ENCODE data around the gene CIDEC. TPM values are rescaled to one million over a fixed set of nuclear protein-coding genes. Genes with fewer than 3 reads are reported as not detected.
"Not testable (repeated sequence)": the region's sequence is repeated elsewhere in the genome, so short reads cannot be mapped to it uniquely, and the experiment has no call there.

Gene CIDEC
- total and polyA plus RNA-seq, 4 donors, result 0.08 TPM; not detected in 3

GRCh38 chr3:9901967-9902366 is 21.9 kb upstream of the CIDEC start:
- Histone ChIP-seq H3K36me3 (ENCODE audit: control insufficient read depth in 4 of 4, insufficient read depth in 4 of 4, low read length in 4 of 4) (no peaks in the 10 kb centered on the region), H3K27ac (ENCODE audit: low read depth in 1 of 2, low read length in 1 of 2) (peak overlapping the region in 1 of 2 donors; percentile 76), H3K4me3 (no peak overlapping the region), H3K9ac (ENCODE audit: insufficient read depth in 1 of 2, low read length in 2 of 2) (no peak overlapping the region), H3K27me3 (ENCODE audit: control insufficient read depth in 3 of 3, insufficient read depth in 3 of 3, low read length in 2 of 3) (no peaks in the 10 kb centered on the region), H3K9me3 (ENCODE audit: control insufficient read depth in 4 of 4, insufficient read depth in 3 of 4, low read length in 3 of 4) (no peaks in the 10 kb centered on the region), H3K4me1 (ENCODE audit: control insufficient read depth in 5 of 5, insufficient read depth in 5 of 5, low read length in 5 of 5) (peaks cover 0 to 26% (median 11%) of the 10 kb centered on the region in 5 donors)
- 16 to 61% methylated on average over 5 of the region's 5 CpGs for WGBS, 2 donors
- DNase-seq, result peak in 2 of 3 donors; percentile 20 to 22
- no peak for ATAC-seq (ENCODE audit: insufficient read depth, low FRiP score)
- no peak for TF ChIP-seq CTCF (IDR thresholded peaks at IDR 0.05; ENCODE audit: control extremely low read depth, extremely low read depth)

- 90 to 91% methylated on average over 6 of the region's 6 CpGs for WGBS, 2 donors
- H3K36me3 ChIP-seq (ENCODE audit: control insufficient read depth in 4 of 4, insufficient read depth in 4 of 4, low read length in 4 of 4); H3K9me3 ChIP-seq (ENCODE audit: control insufficient read depth in 4 of 4, insufficient read depth in 3 of 4, low read length in 3 of 4); H3K4me3 ChIP-seq; H3K27ac ChIP-seq (ENCODE audit: low read depth in 1 of 2, low read length in 1 of 2); H3K27me3 ChIP-seq (ENCODE audit: control insufficient read depth in 3 of 3, insufficient read depth in 3 of 3, low read length in 2 of 3); H3K9ac ChIP-seq (ENCODE audit: insufficient read depth in 1 of 2, low read length in 2 of 2); DNase-seq; ATAC-seq (ENCODE audit: insufficient read depth, low FRiP score): not testable (repeated sequence)
- peaks cover 0 to 26% (median 11%) of the 10 kb centered on the region in 5 donors for H3K4me1 ChIP-seq (ENCODE audit: control insufficient read depth in 5 of 5, insufficient read depth in 5 of 5, low read length in 5 of 5)
Observed at GRCh38 chr3:9900965-9901415, 20.9 kb upstream of the CIDEC start.

- Histone ChIP-seq H3K9ac (ENCODE audit: insufficient read depth in 1 of 2, low read length in 2 of 2) (no peak overlapping the region), H3K27me3 (ENCODE audit: control insufficient read depth in 3 of 3, insufficient read depth in 3 of 3, low read length in 2 of 3) (no peaks in the 10 kb centered on the region), H3K4me3 (no peak overlapping the region), H3K9me3 (ENCODE audit: control insufficient read depth in 4 of 4, insufficient read depth in 3 of 4, low read length in 3 of 4) (no peaks in the 10 kb centered on the region), H3K4me1 (ENCODE audit: control insufficient read depth in 5 of 5, insufficient read depth in 5 of 5, low read length in 5 of 5) (peaks cover 0 to 26% (median 11%) of the 10 kb centered on the region in 5 donors), H3K36me3 (ENCODE audit: control insufficient read depth in 4 of 4, insufficient read depth in 4 of 4, low read length in 4 of 4) (peaks cover 0 to 2% (median 0%) of the 10 kb centered on the region in 4 donors), H3K27ac (ENCODE audit: low read depth in 1 of 2, low read length in 1 of 2) (no peak overlapping the region)
- DNase-seq (no peak), ATAC-seq (ENCODE audit: insufficient read depth, low FRiP score) (no peak)
- WGBS, 2 donors, result 53 to 59% methylated on average over 3 of the region's 3 CpGs
- TF ChIP-seq CTCF (IDR thresholded peaks at IDR 0.05; ENCODE audit: control extremely low read depth, extremely low read depth), result no peak
Observed at GRCh38 chr3:9899289-9899791, 19.3 kb upstream of the CIDEC start.

GRCh38 chr3:9898467-9899241 is 18.6 kb upstream of the CIDEC start:
- ATAC-seq (ENCODE audit: insufficient read depth, low FRiP score) (no peak), DNase-seq (peak; percentile 52 to 70 (median 53))
- H3K27me3 ChIP-seq (ENCODE audit: control insufficient read depth in 3 of 3, insufficient read depth in 3 of 3, low read length in 2 of 3), result no peaks in the 10 kb centered on the region
- no peaks in the 10 kb centered on the region for H3K9me3 ChIP-seq (ENCODE audit: control insufficient read depth in 4 of 4, insufficient read depth in 3 of 4, low read length in 3 of 4)
- 60 to 65% methylated on average over 8 of the region's 8 CpGs for WGBS, 2 donors
- H3K4me3 ChIP-seq, result no peak overlapping the region
- H3K36me3 ChIP-seq (ENCODE audit: control insufficient read depth in 4 of 4, insufficient read depth in 4 of 4, low read length in 4 of 4), result peaks cover 0 to 3% (median under 1%) of the 10 kb centered on the region in 4 donors
- peak overlapping the region in 1 of 2 donors; percentile 40 for H3K9ac ChIP-seq (ENCODE audit: insufficient read depth in 1 of 2, low read length in 2 of 2)
- peak overlapping the region in 1 of 2 donors; percentile 72 for H3K27ac ChIP-seq (ENCODE audit: low read depth in 1 of 2, low read length in 1 of 2)
- no peak for TF ChIP-seq CTCF (IDR thresholded peaks at IDR 0.05; ENCODE audit: control extremely low read depth, extremely low read depth)
- peaks cover 2 to 26% (median 11%) of the 10 kb centered on the region in 5 donors for H3K4me1 ChIP-seq (ENCODE audit: control insufficient read depth in 5 of 5, insufficient read depth in 5 of 5, low read length in 5 of 5)
